Liver (tissue), 9 donors: ENCODE measurements around the gene FGD5. TPM values are rescaled to one million over a fixed set of nuclear protein-coding genes. Genes with fewer than 3 reads are reported as not detected.

Experiments used
- DNase-seq: peaks from one replicate; pipeline ENCODE4 v3.0.0-alpha.2; 2017; ENCODE audit warnings: low spot score
- H3K27ac ChIP-seq, 2 donors: one replicate each; pipeline ENCODE4 v1.7.0; 2013; ENCODE audit warnings: inconsistent platforms in 2 of 2, low read length in 2 of 2, control low read depth in 1 of 2, low read depth in 1 of 2, mild to moderate bottlenecking in 1 of 2
- H3K27me3 ChIP-seq, 4 donors: one replicate each; pipeline versions ENCODE4 v1.6.1 to v1.7.0; 2013; ENCODE audit warnings: low read length in 3 of 4, inconsistent platforms in 1 of 4, mild to moderate bottlenecking in 1 of 4, moderate library complexity in 1 of 4; ENCODE audit not compliant: control insufficient read depth in 4 of 4, insufficient read depth in 4 of 4
- H3K36me3 ChIP-seq, 4 donors: one replicate each; pipeline versions ENCODE4 v1.6.1 to v1.7.0; 2013; ENCODE audit warnings: low read length in 3 of 4, mild to moderate bottlenecking in 3 of 4, low read depth in 1 of 4, moderate library complexity in 1 of 4; ENCODE audit not compliant: control insufficient read depth in 4 of 4, insufficient read depth in 3 of 4
- H3K4me1 ChIP-seq, 4 donors: one replicate each; pipeline versions ENCODE4 v1.6.1 to v1.7.0; 2013; ENCODE audit warnings: low read length in 3 of 4, mild to moderate bottlenecking in 3 of 4, moderate library complexity in 1 of 4; ENCODE audit not compliant: control insufficient read depth in 4 of 4, insufficient read depth in 4 of 4
- H3K4me3 ChIP-seq, 3 donors: one replicate each; pipeline versions ENCODE4 v1.6.1 to v1.7.0; 2013; ENCODE audit warnings: low read length in 3 of 3, control low read depth in 1 of 3, low read depth in 1 of 3, mild to moderate bottlenecking in 1 of 3
- H3K9ac ChIP-seq, 2 donors: one replicate each; pipeline ENCODE4 v1.7.0; 2013; ENCODE audit warnings: low read length in 2 of 2, mild to moderate bottlenecking in 2 of 2, moderate library complexity in 2 of 2, control low read depth in 1 of 2, low read depth in 1 of 2
- H3K9me3 ChIP-seq, 4 donors: one replicate each; pipeline versions ENCODE4 v1.6.1 to v1.7.0; 2013; ENCODE audit warnings: low read length in 3 of 4; ENCODE audit not compliant: control insufficient read depth in 4 of 4
- EGR1 ChIP-seq, 2 donors: IDR thresholded peaks; 2 replicates each; pipeline ENCODE4 v1.6.1; 2016 to 2018; ENCODE audit warnings: antibody characterized with exemption in 2 of 2, low read depth in 2 of 2
- FOXA1 ChIP-seq: IDR thresholded peaks from 2 replicates; pipeline ENCODE4 v1.6.1; 2016; ENCODE audit warnings: antibody characterized with exemption
- FOXA2 ChIP-seq: IDR thresholded peaks from 2 replicates; pipeline ENCODE4 v1.6.1; 2016; ENCODE audit warnings: antibody characterized with exemption
- GABPA ChIP-seq, 2 donors: IDR thresholded peaks in 1 of 2; conservative IDR thresholded peaks in 1 of 2; 2 replicates each; pipeline ENCODE4 v1.6.1; 2016; ENCODE audit warnings: antibody characterized with exemption in 2 of 2, mild to moderate bottlenecking in 1 of 2, moderate library complexity in 1 of 2
- HNF4A ChIP-seq, 2 donors: conservative IDR thresholded peaks; 2 replicates each; pipeline ENCODE4 v1.6.1; 2016; ENCODE audit warnings: antibody characterized with exemption in 2 of 2, mild to moderate bottlenecking in 2 of 2
- HNF4G ChIP-seq: IDR thresholded peaks from 2 replicates; pipeline ENCODE4 v1.6.1; 2016; ENCODE audit warnings: antibody characterized with exemption
- JUND ChIP-seq, 2 donors: IDR thresholded peaks; 2 replicates each; pipeline ENCODE4 v1.6.1; 2016; ENCODE audit warnings: antibody characterized with exemption in 2 of 2
- MAX ChIP-seq: IDR thresholded peaks from 2 replicates; pipeline ENCODE4 v1.6.1; 2016; ENCODE audit warnings: antibody characterized with exemption
- NR2F2 ChIP-seq: IDR thresholded peaks from 2 replicates; pipeline ENCODE4 v1.6.1; 2016; ENCODE audit warnings: antibody characterized with exemption
- RAD21 ChIP-seq, 2 donors: IDR thresholded peaks; 2 replicates each; pipeline ENCODE4 v1.6.1; 2016; ENCODE audit warnings: antibody characterized with exemption in 2 of 2, mild to moderate bottlenecking in 2 of 2
- RXRA ChIP-seq, 2 donors: IDR thresholded peaks; 2 replicates each; pipeline ENCODE4 v1.6.1; 2017 to 2018; ENCODE audit warnings: antibody characterized with exemption in 2 of 2, mild to moderate bottlenecking in 1 of 2
- SP1 ChIP-seq: IDR thresholded peaks from 2 replicates; pipeline ENCODE4 v1.6.1; 2018; ENCODE audit warnings: antibody characterized with exemption, mild to moderate bottlenecking
- TAF1 ChIP-seq: conservative IDR thresholded peaks from 2 replicates; pipeline ENCODE4 v1.6.1; 2016; ENCODE audit warnings: antibody characterized with exemption, mild to moderate bottlenecking
- YY1 ChIP-seq: IDR thresholded peaks from 2 replicates; pipeline ENCODE4 v1.6.1; 2016; ENCODE audit warnings: antibody characterized with exemption, mild to moderate bottlenecking
- ZBTB33 ChIP-seq: IDR thresholded peaks from 2 replicates; pipeline ENCODE4 v1.6.1; 2016; ENCODE audit warnings: antibody characterized with exemption
- whole genome bisulfite sequencing: extraction: QIAGEN DNeasy Blood & Tissue Kit; methylation state at CpG from one replicate; pipeline ENCODE4 v1.1.7; 2013; 5-methylcytosine and 5-hydroxymethylcytosine counted together
- polyA plus RNA-seq, 2 donors: library from polyadenylated mRNA; stranded (reverse) in 1 of 2; unstranded in 1 of 2; fragments of 200-250 nt in 1 of 2; fragments of >200 nt in 1 of 2; fragmentation: Nextera tagmentation in 1 of 2; extraction: Ambion mirVana in 1 of 2; gene quantifications; one replicate each; pipeline versions ENCODE4 v1.2.1 to v1.2.3, GENCODE V29; 2013 to 2015
- total RNA-seq, 2 donors: library from RNA; depleted of rRNA; stranded (reverse); fragments of >200 nt; gene quantifications; one replicate each; pipeline ENCODE4 v1.2.3, GENCODE V29; 2014
- TF ChIP-seq, protein P1 (sequence below): fragments of 150-350 bp; IDR thresholded peaks from 2 replicates; pipeline ENCODE4 v1.5.1; 2017; ENCODE audit warnings: improper control_type of control experiment, low read depth, low read length; ENCODE audit not compliant: missing input control
- TF ChIP-seq, protein P2 (sequence below): IDR thresholded peaks from 2 replicates; pipeline ENCODE4 v1.6.1; 2016; ENCODE audit warnings: antibody characterized with exemption, mild to moderate bottlenecking
- TF ChIP-seq, protein P3 (sequence below): IDR thresholded peaks from 2 replicates; pipeline ENCODE4 v1.6.1; 2016; ENCODE audit warnings: antibody characterized with exemption
- donor health status: healthy.
- donor health status: healthy.
- donor health status: healthy.
- donor health status: healthy.
- donor health status: healthy.

The FGD5 gene
- total and polyA plus RNA-seq, 4 donors, result 2.0 to 6.3 (median 3.1) TPM

GRCh38 chr3:14914779-14915117 is 96.0 kb downstream of the FGD5 start:
- H3K27ac ChIP-seq, result peak overlapping the region in 1 of 2 donors; percentile 27

More at GRCh38 chr3:14914779-14915117, 96.0 kb downstream of the FGD5 start:
- no peaks in the 10 kb centered on the region for H3K9me3 ChIP-seq
- peaks cover 6 to 24% (median 16%) of the 10 kb centered on the region in 4 donors for H3K4me1 ChIP-seq
- H3K36me3 ChIP-seq, result no peaks in the 10 kb centered on the region
- no peak for DNase-seq
- TF ChIP-seq, protein P1, sequence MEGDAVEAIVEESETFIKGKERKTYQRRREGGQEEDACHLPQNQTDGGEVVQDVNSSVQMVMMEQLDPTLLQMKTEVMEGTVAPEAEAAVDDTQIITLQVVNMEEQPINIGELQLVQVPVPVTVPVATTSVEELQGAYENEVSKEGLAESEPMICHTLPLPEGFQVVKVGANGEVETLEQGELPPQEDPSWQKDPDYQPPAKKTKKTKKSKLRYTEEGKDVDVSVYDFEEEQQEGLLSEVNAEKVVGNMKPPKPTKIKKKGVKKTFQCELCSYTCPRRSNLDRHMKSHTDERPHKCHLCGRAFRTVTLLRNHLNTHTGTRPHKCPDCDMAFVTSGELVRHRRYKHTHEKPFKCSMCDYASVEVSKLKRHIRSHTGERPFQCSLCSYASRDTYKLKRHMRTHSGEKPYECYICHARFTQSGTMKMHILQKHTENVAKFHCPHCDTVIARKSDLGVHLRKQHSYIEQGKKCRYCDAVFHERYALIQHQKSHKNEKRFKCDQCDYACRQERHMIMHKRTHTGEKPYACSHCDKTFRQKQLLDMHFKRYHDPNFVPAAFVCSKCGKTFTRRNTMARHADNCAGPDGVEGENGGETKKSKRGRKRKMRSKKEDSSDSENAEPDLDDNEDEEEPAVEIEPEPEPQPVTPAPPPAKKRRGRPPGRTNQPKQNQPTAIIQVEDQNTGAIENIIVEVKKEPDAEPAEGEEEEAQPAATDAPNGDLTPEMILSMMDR, result no peak
- TF ChIP-seq HNF4A (conservative IDR thresholded peaks at IDR 0.05) (peak; percentile 29 to 62), ZBTB33 (no peak), FOXA2 (no peak), MAX (no peak), SP1 (peak; percentile 37), TAF1 (no peak), RAD21 (IDR thresholded peaks at IDR 0.05) (peak in 1 of 2 donors; percentile 46), RXRA (IDR thresholded peaks at IDR 0.05) (peak; percentile 69 to 71), YY1 (no peak), FOXA1 (no peak), NR2F2 (no peak), JUND (IDR thresholded peaks at IDR 0.05) (no peak), GABPA (IDR thresholded peaks at IDR 0.05 in 1 of 2, conservative IDR thresholded peaks at IDR 0.05 in 1 of 2) (no peak), HNF4G (no peak), EGR1 (IDR thresholded peaks at IDR 0.05; ENCODE audit: low read depth in 2 of 2) (no peak)
- TF ChIP-seq, protein P2, sequence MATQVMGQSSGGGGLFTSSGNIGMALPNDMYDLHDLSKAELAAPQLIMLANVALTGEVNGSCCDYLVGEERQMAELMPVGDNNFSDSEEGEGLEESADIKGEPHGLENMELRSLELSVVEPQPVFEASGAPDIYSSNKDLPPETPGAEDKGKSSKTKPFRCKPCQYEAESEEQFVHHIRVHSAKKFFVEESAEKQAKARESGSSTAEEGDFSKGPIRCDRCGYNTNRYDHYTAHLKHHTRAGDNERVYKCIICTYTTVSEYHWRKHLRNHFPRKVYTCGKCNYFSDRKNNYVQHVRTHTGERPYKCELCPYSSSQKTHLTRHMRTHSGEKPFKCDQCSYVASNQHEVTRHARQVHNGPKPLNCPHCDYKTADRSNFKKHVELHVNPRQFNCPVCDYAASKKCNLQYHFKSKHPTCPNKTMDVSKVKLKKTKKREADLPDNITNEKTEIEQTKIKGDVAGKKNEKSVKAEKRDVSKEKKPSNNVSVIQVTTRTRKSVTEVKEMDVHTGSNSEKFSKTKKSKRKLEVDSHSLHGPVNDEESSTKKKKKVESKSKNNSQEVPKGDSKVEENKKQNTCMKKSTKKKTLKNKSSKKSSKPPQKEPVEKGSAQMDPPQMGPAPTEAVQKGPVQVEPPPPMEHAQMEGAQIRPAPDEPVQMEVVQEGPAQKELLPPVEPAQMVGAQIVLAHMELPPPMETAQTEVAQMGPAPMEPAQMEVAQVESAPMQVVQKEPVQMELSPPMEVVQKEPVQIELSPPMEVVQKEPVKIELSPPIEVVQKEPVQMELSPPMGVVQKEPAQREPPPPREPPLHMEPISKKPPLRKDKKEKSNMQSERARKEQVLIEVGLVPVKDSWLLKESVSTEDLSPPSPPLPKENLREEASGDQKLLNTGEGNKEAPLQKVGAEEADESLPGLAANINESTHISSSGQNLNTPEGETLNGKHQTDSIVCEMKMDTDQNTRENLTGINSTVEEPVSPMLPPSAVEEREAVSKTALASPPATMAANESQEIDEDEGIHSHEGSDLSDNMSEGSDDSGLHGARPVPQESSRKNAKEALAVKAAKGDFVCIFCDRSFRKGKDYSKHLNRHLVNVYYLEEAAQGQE, result no peak
- TF ChIP-seq, protein P3, sequence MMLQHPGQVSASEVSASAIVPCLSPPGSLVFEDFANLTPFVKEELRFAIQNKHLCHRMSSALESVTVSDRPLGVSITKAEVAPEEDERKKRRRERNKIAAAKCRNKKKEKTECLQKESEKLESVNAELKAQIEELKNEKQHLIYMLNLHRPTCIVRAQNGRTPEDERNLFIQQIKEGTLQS, result no peak
- no peak overlapping the region for H3K9ac ChIP-seq
- whole genome bisulfite sequencing, result 36% methylated on average over 6 of the region's 6 CpGs
- no peaks in the 10 kb centered on the region for H3K27me3 ChIP-seq
- H3K4me3 ChIP-seq, result no peak overlapping the region
